HL-60/S4 treated with phorbol 12-myristate 13-acetate at 8.2 ng/mL for 4 days and 3 days (cell line): Measurements from ENCODE around the gene CEP135.
"Not testable (repeated sequence)": the region's sequence is repeated elsewhere in the genome, so short reads cannot be mapped to it uniquely, and the experiment has no call there.

ENCODE experiments used
- in situ Hi-C: fragments of 300-500 bp; cut with MboI; formaldehyde crosslinking; loops from 2 replicates; pipeline ENCODE4 v1.15.0; 2022; ENCODE audit warnings: low sequenced_read_pairs

CEP135 gene

GRCh38 chr4:56067826-56068225 lies 119.1 kb downstream of the CEP135 start:
- in situ Hi-C loops, result no loop called here

- in situ Hi-C loops, result not testable (repeated sequence)
These were observed 124.0 kb downstream of the CEP135 start for GRCh38 chr4:56072730-56073129.

- in situ Hi-C loops, result no loop called here
These were observed 128.9 kb downstream of the CEP135 start for GRCh38 chr4:56077676-56078075.

GRCh38 chr4:56078866-56079265 lies 130.1 kb downstream of the CEP135 start:
- in situ Hi-C loops, result no loop called here

- in situ Hi-C loops, result no loop called here
These were observed 131.6 kb downstream of the CEP135 start for GRCh38 chr4:56080384-56080783.

- in situ Hi-C loops, result no loop called here
These were observed 134.1 kb downstream of the CEP135 start for GRCh38 chr4:56082829-56083228.
